Neural progenitor cell (in vitro differentiated cells): ENCODE results near the gene ZFY. TPM values are rescaled to one million over a fixed set of nuclear protein-coding genes. Genes with fewer than 3 reads are reported as not detected.

Experiments
- DNase-seq: peaks from one replicate; pipeline ENCODE4 v3.0.0-alpha.2; 2016; ENCODE audit warnings: low spot score
- H2AFZ ChIP-seq: fragments of 200-600 bp; sonication (generic); replicated peaks from 2 replicates; pipeline ENCODE4 v1.6.1; 2016; ENCODE audit warnings: antibody characterized with exemption
- H3F3A ChIP-seq: fragments of 200-600 bp; sonication (generic); 2 replicates; pipeline ENCODE4 v1.6.1; 2016; ENCODE audit warnings: antibody characterized with exemption, low read depth
- H3K27ac ChIP-seq: fragments of 200-600 bp; sonication (generic); 2 replicates; pipeline ENCODE4 v1.5.1; 2016; ENCODE audit warnings: mild to moderate bottlenecking
- H3K27me3 ChIP-seq: fragments of 200-600 bp; sonication (generic); 2 replicates; pipeline ENCODE4 v1.6.1; 2016; ENCODE audit warnings: mild to moderate bottlenecking, moderate library complexity
- H3K36me3 ChIP-seq: fragments of 200-600 bp; sonication (generic); 2 replicates; pipeline ENCODE4 v1.5.1; 2016
- H3K4me1 ChIP-seq: fragments of 200-600 bp; sonication (generic); 2 replicates; pipeline ENCODE4 v1.6.1; 2016; ENCODE audit warnings: mixed run types
- H3K4me2 ChIP-seq: fragments of 200-600 bp; sonication (generic); 2 replicates; pipeline ENCODE4 v1.6.1; 2016
- H3K4me3 ChIP-seq: fragments of 200-600 bp; sonication (generic); 2 replicates; pipeline ENCODE4 v1.5.1; 2016
- H3K79me2 ChIP-seq: fragments of 200-600 bp; sonication (generic); 2 replicates; pipeline ENCODE4 v1.6.1; 2016; ENCODE audit warnings: low read depth
- H3K9ac ChIP-seq: fragments of 200-600 bp; sonication (generic); 2 replicates; pipeline ENCODE4 v1.6.1; 2016
- H3K9me3 ChIP-seq: fragments of 200-600 bp; sonication (generic); 2 replicates; pipeline ENCODE4 v1.5.1; 2016; ENCODE audit warnings: low read depth
- H4K20me1 ChIP-seq: fragments of 200-600 bp; sonication (generic); 2 replicates; pipeline ENCODE4 v1.6.1; 2016; ENCODE audit warnings: low read depth
- H3K27ac Mint-ChIP-seq: 3 replicates; pipeline ENCODE4 v1.8.0; 2021; ENCODE audit warnings: mixed read lengths
- H3K27me3 Mint-ChIP-seq: 2 replicates; pipeline ENCODE4 v1.8.0; 2022; ENCODE audit warnings: low read depth, mild to moderate bottlenecking, inconsistent platforms, moderate library complexity, mixed read lengths; ENCODE audit not compliant: insufficient read depth
- H3K36me3 Mint-ChIP-seq: 3 replicates; pipeline ENCODE4 v1.8.0; 2021; ENCODE audit warnings: mixed read lengths
- H3K4me1 Mint-ChIP-seq: 3 replicates; pipeline ENCODE4 v1.8.0; 2021; ENCODE audit warnings: mixed read lengths
- H3K4me3 Mint-ChIP-seq: 3 replicates; pipeline ENCODE4 v1.8.0; 2021; ENCODE audit warnings: mild to moderate bottlenecking, moderate library complexity, mixed read lengths
- H3K9me3 Mint-ChIP-seq: 3 replicates; pipeline ENCODE4 v1.8.0; 2020; ENCODE audit warnings: mixed read lengths
- CTCF ChIP-seq: fragments of 200-600 bp; sonication (generic); IDR thresholded peaks from 2 replicates; pipeline ENCODE4 v1.5.1; 2017; ENCODE audit warnings: antibody characterized with exemption, mild to moderate bottlenecking
- EZH2 ChIP-seq: fragments of 200-600 bp; sonication (generic); IDR thresholded peaks from 2 replicates; pipeline ENCODE4 v1.6.1; 2017; ENCODE audit warnings: antibody characterized with exemption, mild to moderate bottlenecking, moderate library complexity
- EZH2phosphoT487 ChIP-seq: fragments of 200-600 bp; sonication (generic); IDR thresholded peaks from 2 replicates; pipeline ENCODE4 v1.6.1; 2017; ENCODE audit warnings: antibody characterized with exemption
- total RNA-seq: library from RNA; depleted of rRNA; stranded (reverse); fragments of >200 nt; gene quantifications from 2 replicates; pipeline ENCODE4 v1.2.3, GENCODE V29; 2015; ENCODE audit warnings: low replicate concordance

ZFY gene
- total RNA-seq, 1 donor from 2014 or later = not detected

GRCh38 chrY:2907356-2907755, 27.8 kb upstream of the ZFY start:
- H3F3A ChIP-seq = no peaks in the 10 kb centered on the region
- no peak overlapping the region for H2AFZ ChIP-seq
- Mint-ChIP-seq H3K27me3 (no peaks in the 10 kb centered on the region), H3K9me3 (no peaks in the 10 kb centered on the region), H3K27ac (no peak overlapping the region), H3K4me3 (no peak overlapping the region), H3K36me3 (no peaks in the 10 kb centered on the region), H3K4me1 (no peaks in the 10 kb centered on the region)
- no peaks in the 10 kb centered on the region for H3K27me3 ChIP-seq
- TF ChIP-seq CTCF (no peak), EZH2phosphoT487 (no peak), EZH2 (no peak)
- H3K36me3 ChIP-seq = no peaks in the 10 kb centered on the region
- no peak overlapping the region for H3K9ac ChIP-seq
- no peak for DNase-seq
- H3K27ac ChIP-seq = no peak overlapping the region
- no peak overlapping the region for H3K4me3 ChIP-seq
- H3K79me2 ChIP-seq = no peaks in the 10 kb centered on the region
- no peaks in the 10 kb centered on the region for H3K4me1 ChIP-seq
- no peaks in the 10 kb centered on the region for H4K20me1 ChIP-seq
- H3K4me2 ChIP-seq = no peak overlapping the region
- H3K9me3 ChIP-seq = no peaks in the 10 kb centered on the region

GRCh38 chrY:2913066-2913815, 21.9 kb upstream of the ZFY start:
- Histone ChIP-seq H4K20me1 (no peaks in the 10 kb centered on the region), H3F3A (no peaks in the 10 kb centered on the region), H2AFZ (no peak overlapping the region), H3K36me3 (no peaks in the 10 kb centered on the region), H3K4me1 (no peaks in the 10 kb centered on the region), H3K79me2 (no peaks in the 10 kb centered on the region), H3K4me2 (no peak overlapping the region), H3K27ac (no peak overlapping the region), H3K4me3 (no peak overlapping the region), H3K9ac (no peak overlapping the region), H3K9me3 (no peaks in the 10 kb centered on the region), H3K27me3 (no peaks in the 10 kb centered on the region)
- H3K4me1 Mint-ChIP-seq = no peaks in the 10 kb centered on the region
- no peaks in the 10 kb centered on the region for H3K9me3 Mint-ChIP-seq
- TF ChIP-seq CTCF (no peak), EZH2 (no peak), EZH2phosphoT487 (no peak)
- H3K27ac Mint-ChIP-seq = no peak overlapping the region
- H3K27me3 Mint-ChIP-seq = no peaks in the 10 kb centered on the region
- DNase-seq = no peak
- H3K4me3 Mint-ChIP-seq = no peak overlapping the region
- no peaks in the 10 kb centered on the region for H3K36me3 Mint-ChIP-seq

GRCh38 chrY:2934078-2934477, 1.1 kb upstream of the ZFY start:
- no peaks in the 10 kb centered on the region for H3K9me3 Mint-ChIP-seq

More at GRCh38 chrY:2934078-2934477, 1.1 kb upstream of the ZFY start:
- Histone ChIP-seq H3K9ac (no peak overlapping the region), H3K79me2 (no peaks in the 10 kb centered on the region), H3K4me1 (no peaks in the 10 kb centered on the region), H2AFZ (no peak overlapping the region), H3K27ac (no peak overlapping the region), H4K20me1 (no peaks in the 10 kb centered on the region), H3K9me3 (no peaks in the 10 kb centered on the region), H3K27me3 (no peaks in the 10 kb centered on the region), H3K4me3 (no peak overlapping the region), H3K4me2 (no peak overlapping the region), H3F3A (no peaks in the 10 kb centered on the region), H3K36me3 (no peaks in the 10 kb centered on the region)
- Mint-ChIP-seq H3K4me1 (no peaks in the 10 kb centered on the region), H3K27ac (no peak overlapping the region), H3K27me3 (no peaks in the 10 kb centered on the region), H3K4me3 (no peak overlapping the region), H3K36me3 (no peaks in the 10 kb centered on the region)
- TF ChIP-seq EZH2phosphoT487 = no peak
- no peak for TF ChIP-seq EZH2
- TF ChIP-seq CTCF = no peak
- DNase-seq = no peak
